H1 (cell line): ENCODE measurements around the gene CDH8. TPM values are rescaled to one million over a fixed set of nuclear protein-coding genes. Genes with fewer than 3 reads are reported as not detected.

Source experiments
- KDM4A ChIP-seq: IDR thresholded peaks from one replicate; pipeline ENCODE4 v1.7.1; 2012; ENCODE audit warnings: low read depth, mild to moderate bottlenecking, moderate library complexity, low read length, inconsistent platforms; ENCODE audit not compliant: severe bottlenecking
- MAX ChIP-seq: IDR thresholded peaks from 2 replicates; pipeline ENCODE4 v1.6.1; 2012; ENCODE audit warnings: inconsistent platforms
- polyA plus RNA-seq, 7 experiments: library from polyadenylated mRNA; depleted of rRNA in 3 of 7; stranded (reverse) in 5 of 7; unstranded in 2 of 7; fragments of >200 nt in 5 of 7; fragments of 200-250 nt in 2 of 7; gene quantifications; 1 replicate in 5 of 7; 2 replicates in 1 of 7; 4 replicates in 1 of 7; pipeline versions ENCODE4 v1.2.1 to v1.2.3, GENCODE V29; 2011 to 2013; ENCODE audit warnings: missing spikeins in 2 of 7, mixed read lengths in 2 of 7
- total RNA-seq: library from RNA; stranded (reverse); fragmentation: NEBNext Ultra II Directional; extraction: Animal tissue kit (Norgen Biotek cat#: 25700); gene quantifications from 2 replicates; pipeline ENCODE4 v1.2.1, GENCODE V29; 2021

Gene CDH8
- total and polyA plus RNA-seq, 2 of the 8 experiments (the other 6 are each of a cell fraction or from before 2014, with no cell fraction given), result 7.7 to 8.4 TPM

GRCh38 chr16:61763991-61764390, 272.2 kb downstream of the CDH8 start (continued):
- no peak for TF ChIP-seq KDM4A
- no peak for TF ChIP-seq MAX
- TF ChIP-seq, all 59 proteins: peak for 0
